ENCODE data around the gene C8G.

DNA sequence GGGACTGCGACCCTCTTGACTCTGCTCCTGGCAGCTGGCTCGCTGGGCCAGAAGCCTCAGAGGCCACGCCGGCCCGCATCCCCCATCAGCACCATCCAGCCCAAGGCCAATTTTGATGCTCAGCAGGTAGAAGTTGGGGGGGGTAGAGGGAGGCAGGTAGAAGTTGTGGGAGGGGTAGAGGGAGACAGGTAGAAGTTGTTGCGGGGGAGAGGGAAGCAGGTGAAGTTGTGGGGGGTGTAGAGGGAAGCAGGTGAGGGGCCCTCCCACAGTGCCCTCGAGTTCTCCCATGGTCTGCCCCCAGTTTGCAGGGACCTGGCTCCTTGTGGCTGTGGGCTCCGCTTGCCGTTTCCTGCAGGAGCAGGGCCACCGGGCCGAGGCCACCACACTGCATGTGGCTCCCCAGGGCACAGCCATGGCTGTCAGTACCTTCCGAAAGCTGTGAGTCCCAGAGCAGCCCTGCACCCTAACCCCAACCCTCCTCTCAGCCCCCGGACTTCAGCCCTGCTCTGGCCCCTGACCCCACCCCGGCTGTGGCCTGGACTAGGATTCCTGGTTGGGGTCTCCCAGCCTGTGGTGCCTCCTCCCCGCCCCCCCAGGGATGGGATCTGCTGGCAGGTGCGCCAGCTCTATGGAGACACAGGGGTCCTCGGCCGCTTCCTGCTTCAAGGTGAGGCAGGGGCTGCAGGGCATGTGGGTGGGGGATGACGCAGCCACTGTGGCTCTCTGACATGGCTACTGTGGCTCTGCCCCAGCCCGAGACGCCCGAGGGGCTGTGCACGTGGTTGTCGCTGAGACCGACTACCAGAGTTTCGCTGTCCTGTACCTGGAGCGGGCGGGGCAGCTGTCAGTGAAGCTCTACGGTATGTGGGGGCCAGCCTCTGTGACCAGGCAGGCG is 537 bp downstream of the C8G start:
- TF ChIP-seq POLR2A (IDR thresholded peaks at IDR 0.05; ENCODE audit: low read depth, low read length) (no peak), POLR2AphosphoS5 (IDR thresholded peaks at IDR 0.05; ENCODE audit: low read depth, low read length) (no peak), TAF1 (IDR thresholded peaks at IDR 0.05; ENCODE audit: borderline replicate concordance, low read depth, low read length) (no peak)
